Testis (tissue), 3 donors: ENCODE results near the gene LENG8. TPM values are rescaled to one million over a fixed set of nuclear protein-coding genes. Genes with fewer than 3 reads are reported as not detected.

Experiments
- DNase-seq: peaks from one replicate; pipeline ENCODE4 v3.0.0-alpha.2; 2019
- H3K27ac ChIP-seq, 2 donors: fragments of 200-600 bp; sonication (generic); one replicate each; pipeline ENCODE4 v1.5.1; 2019
- H3K27me3 ChIP-seq: fragments of 200-600 bp; sonication (generic); one replicate; pipeline ENCODE4 v1.5.1; 2019
- H3K36me3 ChIP-seq: fragments of 200-600 bp; sonication (generic); one replicate; pipeline ENCODE4 v1.5.1; 2017; ENCODE audit warnings: low read depth; ENCODE audit errors: missing control alignments
- H3K4me1 ChIP-seq: fragments of 200-600 bp; sonication (generic); one replicate; pipeline ENCODE4 v1.5.1; 2019
- H3K4me3 ChIP-seq, 2 donors: fragments of 200-600 bp; sonication (generic); one replicate each; pipeline ENCODE4 v1.5.1; 2017 to 2019
- H3K9me3 ChIP-seq: fragments of 200-600 bp; sonication (generic); one replicate; pipeline ENCODE4 v1.5.1; 2017
- POLR2A ChIP-seq: fragments of 450-650 bp; IDR thresholded peaks from one replicate; pipeline ENCODE4 v1.6.1; 2017; ENCODE audit warnings: antibody characterized with exemption, mild to moderate bottlenecking, moderate library complexity
- WGBS, 2 donors: methylation state at CpG; one replicate each; pipeline ENCODE4 v1.1.5; 2018; 5-methylcytosine and 5-hydroxymethylcytosine counted together
- intact Hi-C: fragments of 100-400 bp; cut with DNase I; formaldehyde crosslinking; loops from one replicate; pipeline ENCODE4 v1.15.1; 2023; ENCODE audit warnings: low total_unique reads
- polyA plus RNA-seq: library from polyadenylated mRNA; stranded (reverse); fragments of 350-450 nt; fragmentation: Illumina TruSeq; extraction: RNeasy Lipid Tissue Mini Kit (QIAGEN cat#74804); gene quantifications from one replicate; pipeline ENCODE4 v1.2.3, GENCODE V29; 2014; ENCODE audit warnings: low read depth, low replicate concordance; ENCODE audit not compliant: insufficient read depth
- total RNA-seq, 2 donors: library from RNA; depleted of rRNA; stranded (reverse); fragments of >200 nt; gene quantifications; one replicate each; pipeline ENCODE4 v1.2.3, GENCODE V29; 2016
- TF ChIP-seq, protein P1 (sequence below), 3 experiments: fragments of 450-650 bp in 2 of 3; fragments of 200-600 bp in 1 of 3; sonication (generic) in 1 of 3; IDR thresholded peaks; one replicate each; pipeline ENCODE4 v1.5.1; 2016 to 2019; ENCODE audit warnings: antibody characterized with exemption in 3 of 3, mild to moderate bottlenecking in 2 of 3, moderate library complexity in 1 of 3

The LENG8 gene
- total and polyA plus RNA-seq, 3 donors from 2014 or later = 167 to 507 (median 313) TPM

DNA sequence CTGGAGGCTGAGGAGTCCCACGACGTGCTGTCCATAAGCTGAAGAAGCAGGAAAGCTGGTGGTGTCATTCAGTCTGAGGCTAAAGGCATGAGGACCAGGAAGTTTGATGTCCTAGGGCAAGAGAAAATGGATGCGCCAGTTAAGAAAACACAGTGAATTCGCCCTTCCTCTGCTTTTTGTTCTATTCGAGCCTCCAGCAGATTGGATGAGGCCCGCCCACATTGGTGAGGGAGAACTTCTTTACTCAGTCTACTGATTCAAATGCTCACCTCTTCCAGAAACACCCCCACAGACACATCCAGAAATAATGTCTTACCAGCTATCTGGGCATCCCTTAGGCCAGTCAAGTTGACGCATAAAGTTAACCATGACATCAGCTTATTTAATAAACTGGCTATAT is 41.2 kb upstream of the LENG8 start:
- TF ChIP-seq, protein P1, sequence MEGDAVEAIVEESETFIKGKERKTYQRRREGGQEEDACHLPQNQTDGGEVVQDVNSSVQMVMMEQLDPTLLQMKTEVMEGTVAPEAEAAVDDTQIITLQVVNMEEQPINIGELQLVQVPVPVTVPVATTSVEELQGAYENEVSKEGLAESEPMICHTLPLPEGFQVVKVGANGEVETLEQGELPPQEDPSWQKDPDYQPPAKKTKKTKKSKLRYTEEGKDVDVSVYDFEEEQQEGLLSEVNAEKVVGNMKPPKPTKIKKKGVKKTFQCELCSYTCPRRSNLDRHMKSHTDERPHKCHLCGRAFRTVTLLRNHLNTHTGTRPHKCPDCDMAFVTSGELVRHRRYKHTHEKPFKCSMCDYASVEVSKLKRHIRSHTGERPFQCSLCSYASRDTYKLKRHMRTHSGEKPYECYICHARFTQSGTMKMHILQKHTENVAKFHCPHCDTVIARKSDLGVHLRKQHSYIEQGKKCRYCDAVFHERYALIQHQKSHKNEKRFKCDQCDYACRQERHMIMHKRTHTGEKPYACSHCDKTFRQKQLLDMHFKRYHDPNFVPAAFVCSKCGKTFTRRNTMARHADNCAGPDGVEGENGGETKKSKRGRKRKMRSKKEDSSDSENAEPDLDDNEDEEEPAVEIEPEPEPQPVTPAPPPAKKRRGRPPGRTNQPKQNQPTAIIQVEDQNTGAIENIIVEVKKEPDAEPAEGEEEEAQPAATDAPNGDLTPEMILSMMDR (IDR thresholded peaks at IDR 0.05) = no peak
- TF ChIP-seq POLR2A = no peak
- Histone ChIP-seq H3K27me3 (no peaks in the 10 kb centered on the region), H3K27ac (no peak overlapping the region), H3K9me3 (no peaks in the 10 kb centered on the region), H3K36me3 (no peaks in the 10 kb centered on the region), H3K4me3 (no peak overlapping the region), H3K4me1 (no peaks in the 10 kb centered on the region)
- no peak for DNase-seq
- intact Hi-C loops = no loop called here
- WGBS, 2 donors = 86 to 88% methylated on average over 7 of the region's 7 CpGs

DNA sequence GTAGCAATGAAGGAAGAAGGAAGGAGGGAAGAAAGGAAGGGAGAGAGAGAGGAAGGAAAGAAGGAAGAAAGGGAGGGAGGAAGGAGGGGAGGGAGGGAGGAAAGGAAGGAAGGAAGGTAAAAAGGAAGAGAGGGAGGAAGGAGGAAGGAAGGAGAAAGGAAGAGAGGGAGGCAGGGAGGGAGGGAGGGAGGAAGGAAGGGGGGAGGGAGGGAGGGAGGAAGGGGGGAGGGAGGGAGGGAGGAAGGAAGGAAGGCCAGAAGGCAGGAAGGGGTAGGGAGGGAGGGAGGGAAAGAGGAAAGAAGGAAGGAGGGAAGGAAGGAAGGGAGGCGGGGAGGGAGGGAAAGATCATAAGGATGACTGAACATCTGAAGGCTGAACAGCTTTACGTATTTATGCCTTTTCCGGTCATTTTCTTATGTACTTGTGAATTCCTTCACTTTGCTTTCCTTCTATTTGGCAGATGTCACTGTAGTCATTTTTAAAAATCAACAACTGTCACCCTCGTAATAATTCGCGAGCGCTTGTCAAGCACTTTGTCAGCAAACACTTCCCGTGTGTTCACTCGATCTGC is 40.5 kb upstream of the LENG8 start:
- H3K27me3 ChIP-seq = no peaks in the 10 kb centered on the region
- no peak overlapping the region for H3K27ac ChIP-seq
- no peak for TF ChIP-seq POLR2A
- TF ChIP-seq, protein P1 (IDR thresholded peaks at IDR 0.05) = no peak
- H3K4me1 ChIP-seq = no peaks in the 10 kb centered on the region
- no peaks in the 10 kb centered on the region for H3K9me3 ChIP-seq
- intact Hi-C loops = no loop called here
- no peak overlapping the region for H3K4me3 ChIP-seq
- WGBS, 2 donors = 78 to 82% methylated on average over 9 of the region's 9 CpGs
- DNase-seq = no peak
- no peaks in the 10 kb centered on the region for H3K36me3 ChIP-seq

DNA sequence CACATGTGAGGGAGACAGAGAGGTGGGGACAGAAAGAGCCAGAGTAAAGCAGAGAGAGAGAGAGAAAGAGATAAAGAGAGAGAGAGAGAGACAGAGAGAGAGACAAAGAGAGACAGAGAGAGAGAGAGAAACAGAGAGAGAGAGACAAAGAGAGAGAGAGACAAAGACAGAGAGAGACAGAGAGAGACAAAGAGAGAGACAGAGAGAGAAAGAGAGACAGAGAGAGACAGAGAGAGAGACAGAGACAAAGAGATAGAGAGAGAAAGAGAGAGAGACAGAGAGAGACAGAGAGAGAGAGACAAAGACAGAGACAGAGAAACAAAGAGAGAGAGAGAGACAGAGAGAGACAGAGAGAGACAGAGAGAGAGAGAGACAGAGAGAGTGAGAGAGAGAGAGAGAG is 38.0 kb upstream of the LENG8 start:
- DNase-seq = no peak
- Histone ChIP-seq H3K36me3 (no peaks in the 10 kb centered on the region), H3K4me1 (no peaks in the 10 kb centered on the region), H3K27ac (no peak overlapping the region), H3K9me3 (no peaks in the 10 kb centered on the region), H3K27me3 (no peaks in the 10 kb centered on the region), H3K4me3 (no peak overlapping the region)
- intact Hi-C loops = no loop called here
- TF ChIP-seq POLR2A = no peak
- TF ChIP-seq, protein P1 (IDR thresholded peaks at IDR 0.05) = no peak

DNA sequence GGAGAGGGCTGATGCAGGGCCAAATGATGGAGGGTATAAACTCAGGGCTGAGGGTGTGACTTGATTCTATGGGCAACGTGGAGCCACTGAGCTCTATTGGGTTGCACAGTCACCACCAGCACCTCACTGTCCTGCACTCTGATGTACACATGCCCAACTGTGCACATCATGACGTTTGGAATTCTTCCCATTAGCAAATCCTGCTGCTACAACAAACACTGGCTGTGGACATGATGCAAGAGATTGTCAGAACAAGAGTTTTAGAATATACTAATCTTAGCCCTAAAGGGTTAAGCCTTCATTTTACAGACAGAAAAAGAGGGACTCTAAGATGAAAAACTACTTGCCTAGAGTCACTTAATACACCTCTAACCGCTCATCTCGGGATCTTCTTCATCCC is 36.1 kb upstream of the LENG8 start:
- Histone ChIP-seq H3K4me1 (peaks cover 4% of the 10 kb centered on the region), H3K27ac (no peak overlapping the region), H3K27me3 (no peaks in the 10 kb centered on the region), H3K9me3 (no peaks in the 10 kb centered on the region), H3K36me3 (no peaks in the 10 kb centered on the region), H3K4me3 (no peak overlapping the region)
- DNase-seq = no peak
- 83 to 84% methylated on average over 4 of the region's 4 CpGs for WGBS, 2 donors
- TF ChIP-seq POLR2A = no peak
- TF ChIP-seq, protein P1 (IDR thresholded peaks at IDR 0.05) = no peak
- intact Hi-C loops = no loop called here

DNA sequence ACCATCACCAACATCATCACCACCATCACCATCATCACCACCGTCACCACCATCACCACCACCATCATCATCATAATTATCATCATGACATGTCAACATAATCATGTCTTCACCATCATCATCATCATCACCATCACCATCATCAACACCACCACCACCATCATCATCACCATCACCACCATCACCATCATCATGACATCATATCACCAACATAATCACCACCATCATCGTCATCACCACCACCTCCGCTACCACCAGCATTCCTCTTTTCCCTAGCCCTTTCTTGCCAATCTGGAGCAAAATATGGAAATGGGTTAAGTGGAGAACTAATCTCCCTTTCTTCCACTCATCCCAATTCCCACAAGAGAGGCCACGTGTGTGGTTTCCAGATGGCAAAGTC is 34.8 kb upstream of the LENG8 start:
- WGBS, 2 donors = 70 to 89% methylated on average over 4 of the region's 4 CpGs
- H3K4me3 ChIP-seq = no peak overlapping the region
- TF ChIP-seq POLR2A = no peak
- no peaks in the 10 kb centered on the region for H3K9me3 ChIP-seq
- no peaks in the 10 kb centered on the region for H3K36me3 ChIP-seq
- H3K4me1 ChIP-seq = peaks cover 14% of the 10 kb centered on the region
- no peak for DNase-seq
- H3K27me3 ChIP-seq = no peaks in the 10 kb centered on the region
- intact Hi-C loops = no loop called here
- H3K27ac ChIP-seq = no peak overlapping the region
